IPS-20b (cell line): ENCODE measurements around the gene OR52H1.

Source experiments
- H3K27ac ChIP-seq: one replicate; pipeline ENCODE4 v1.5.1; 2013; ENCODE audit warnings: low read length
- H3K27me3 ChIP-seq: 2 replicates; pipeline ENCODE4 v1.6.1; 2013; ENCODE audit warnings: mild to moderate bottlenecking, low read length, inconsistent platforms; ENCODE audit not compliant: insufficient read depth
- H3K36me3 ChIP-seq: 2 replicates; pipeline ENCODE4 v1.6.1; 2013; ENCODE audit warnings: low read depth, mild to moderate bottlenecking, inconsistent platforms, low read length, moderate library complexity; ENCODE audit not compliant: insufficient read depth
- H3K4me1 ChIP-seq: 2 replicates; pipeline ENCODE4 v1.6.1; 2013; ENCODE audit warnings: mild to moderate bottlenecking, control low read depth, inconsistent platforms, low read length, moderate library complexity; ENCODE audit not compliant: insufficient read depth
- H3K4me3 ChIP-seq: 2 replicates; pipeline ENCODE4 v1.5.1; 2013; ENCODE audit warnings: mild to moderate bottlenecking, low read length, inconsistent platforms
- H3K9ac ChIP-seq: 2 replicates; pipeline ENCODE4 v1.6.1; 2013; ENCODE audit warnings: low read depth, mild to moderate bottlenecking, inconsistent platforms, low read length, moderate library complexity
- H3K9me3 ChIP-seq: 2 replicates; pipeline ENCODE4 v1.6.1; 2013; ENCODE audit warnings: mild to moderate bottlenecking, low read depth, low read length, inconsistent platforms; ENCODE audit not compliant: insufficient read depth

Gene OR52H1

DNA sequence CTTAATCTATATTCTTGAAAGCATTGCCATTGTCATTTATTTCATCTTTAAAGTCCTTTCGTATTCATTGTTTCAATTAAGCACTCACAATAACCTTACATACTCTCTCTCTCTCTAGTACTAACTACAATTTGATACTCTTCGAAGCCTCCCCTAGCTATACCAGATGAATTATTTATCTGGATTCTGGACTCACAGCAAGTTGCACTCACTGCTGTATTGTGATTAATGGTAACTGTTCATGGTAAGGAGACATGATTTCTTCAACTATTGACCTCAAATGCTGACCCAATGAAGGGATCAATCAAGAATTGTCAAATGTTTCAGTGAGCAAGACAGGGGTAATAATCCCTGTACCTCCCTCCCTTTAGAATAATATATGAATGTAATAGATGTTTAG lies 26.3 kb upstream of the OR52H1 start:
- no peak overlapping the region for H3K4me3 ChIP-seq
- H3K9ac ChIP-seq: no peak overlapping the region
- H3K27ac ChIP-seq: no peak overlapping the region
- H3K9me3 ChIP-seq: no peaks in the 10 kb centered on the region
- no peaks in the 10 kb centered on the region for H3K36me3 ChIP-seq
- H3K27me3 ChIP-seq: no peaks in the 10 kb centered on the region
- H3K4me1 ChIP-seq: no peaks in the 10 kb centered on the region

GRCh38 chr11:5564259-5565019 lies 16.1 kb upstream of the OR52H1 start:
- Histone ChIP-seq H3K4me3 (no peak overlapping the region), H3K9ac (no peak overlapping the region), H3K9me3 (no peaks in the 10 kb centered on the region), H3K27me3 (no peaks in the 10 kb centered on the region), H3K36me3 (no peaks in the 10 kb centered on the region), H3K4me1 (no peaks in the 10 kb centered on the region), H3K27ac (no peak overlapping the region)

GRCh38 chr11:5557751-5558150 lies 9.4 kb upstream of the OR52H1 start:
- Histone ChIP-seq H3K9ac (no peak overlapping the region), H3K4me3 (no peak overlapping the region), H3K27me3 (no peaks in the 10 kb centered on the region), H3K36me3 (no peaks in the 10 kb centered on the region), H3K4me1 (peaks cover 4% of the 10 kb centered on the region; the same call in 1 of the 2 replicates), H3K27ac (no peak overlapping the region), H3K9me3 (no peaks in the 10 kb centered on the region)

- Histone ChIP-seq H3K9me3 (no peaks in the 10 kb centered on the region), H3K4me1 (peaks cover 4% of the 10 kb centered on the region; the same call in 1 of the 2 replicates), H3K9ac (no peak overlapping the region), H3K36me3 (no peaks in the 10 kb centered on the region), H3K27me3 (no peaks in the 10 kb centered on the region), H3K27ac (no peak overlapping the region), H3K4me3 (no peak overlapping the region)
Observed at GRCh38 chr11:5556596-5557188, 8.4 kb upstream of the OR52H1 start.

GRCh38 chr11:5553343-5553742 lies 5.0 kb upstream of the OR52H1 start:
- no peaks in the 10 kb centered on the region for H3K27me3 ChIP-seq
- no peak overlapping the region for H3K9ac ChIP-seq
- H3K4me3 ChIP-seq: no peak overlapping the region
- H3K4me1 ChIP-seq: peaks cover 4% of the 10 kb centered on the region; the same call in 1 of the 2 replicates
- no peaks in the 10 kb centered on the region for H3K36me3 ChIP-seq
- H3K9me3 ChIP-seq: no peaks in the 10 kb centered on the region
- no peak overlapping the region for H3K27ac ChIP-seq

DNA sequence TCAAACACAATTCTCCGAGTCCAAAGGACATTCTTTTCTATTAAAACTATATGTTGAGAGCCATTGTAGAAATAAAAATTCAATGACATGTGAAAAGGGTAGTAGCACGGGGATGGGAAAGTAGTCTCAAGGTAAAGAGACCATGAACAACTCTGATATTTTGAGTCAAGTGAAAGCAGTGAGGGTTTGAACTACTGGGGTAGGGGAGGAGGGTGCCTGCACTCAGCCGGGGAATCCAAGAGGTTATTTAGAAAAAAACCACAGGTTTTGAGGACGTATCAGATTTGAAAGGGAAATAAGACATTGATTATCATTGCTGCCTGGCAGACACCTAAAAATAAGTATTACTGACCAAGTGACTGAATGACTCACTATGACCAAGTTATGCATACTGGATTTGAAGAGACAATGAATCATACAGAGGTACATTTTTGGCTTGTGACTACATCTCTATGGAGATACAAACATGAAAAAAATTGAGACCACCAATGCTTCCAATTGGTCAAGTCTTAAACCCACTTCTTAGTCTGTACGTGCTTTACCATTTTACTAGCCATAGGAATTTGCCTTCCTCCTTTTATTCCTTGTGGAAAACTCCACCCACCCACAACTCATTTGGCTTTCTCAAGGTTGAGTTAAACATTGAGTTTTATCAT lies 2.2 kb upstream of the OR52H1 start:
- H3K27me3 ChIP-seq: no peaks in the 10 kb centered on the region
- H3K27ac ChIP-seq: no peak overlapping the region
- no peaks in the 10 kb centered on the region for H3K9me3 ChIP-seq
- no peaks in the 10 kb centered on the region for H3K4me1 ChIP-seq
- H3K9ac ChIP-seq: no peak overlapping the region
- no peak overlapping the region for H3K4me3 ChIP-seq
- H3K36me3 ChIP-seq: no peaks in the 10 kb centered on the region

GRCh38 chr11:5547982-5548381 lies 358 bp downstream of the OR52H1 start:
- no peak overlapping the region for H3K9ac ChIP-seq
- no peaks in the 10 kb centered on the region for H3K27me3 ChIP-seq
- H3K4me1 ChIP-seq: no peaks in the 10 kb centered on the region
- H3K9me3 ChIP-seq: no peaks in the 10 kb centered on the region
- H3K36me3 ChIP-seq: no peaks in the 10 kb centered on the region
- H3K4me3 ChIP-seq: no peak overlapping the region
- H3K27ac ChIP-seq: no peak overlapping the region

DNA sequence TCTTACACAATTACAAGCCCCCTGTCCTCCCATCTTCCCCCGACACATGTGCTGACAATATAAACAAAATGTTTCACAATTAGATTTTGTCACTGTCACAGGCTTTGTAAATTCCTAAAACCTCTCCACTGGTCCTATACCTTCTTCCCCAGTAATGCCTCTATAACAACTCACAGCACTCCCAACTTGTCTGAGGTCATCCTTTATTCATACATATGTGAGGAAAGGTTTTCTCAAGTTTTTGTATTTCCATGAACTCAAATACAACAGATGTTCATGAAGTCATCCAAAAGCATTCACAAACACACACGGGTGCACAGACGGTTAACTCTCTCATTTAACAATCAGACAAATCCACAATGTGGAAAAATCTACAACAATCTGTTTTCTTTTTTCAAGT lies 1.9 kb downstream of the OR52H1 start:
- H3K4me1 ChIP-seq: no peaks in the 10 kb centered on the region
- H3K9me3 ChIP-seq: no peaks in the 10 kb centered on the region
- H3K36me3 ChIP-seq: no peaks in the 10 kb centered on the region
- no peak overlapping the region for H3K27ac ChIP-seq
- H3K4me3 ChIP-seq: no peak overlapping the region
- no peak overlapping the region for H3K9ac ChIP-seq
- no peaks in the 10 kb centered on the region for H3K27me3 ChIP-seq

- no peaks in the 10 kb centered on the region for H3K27me3 ChIP-seq
- no peak overlapping the region for H3K27ac ChIP-seq
- H3K4me1 ChIP-seq: no peaks in the 10 kb centered on the region
- H3K9me3 ChIP-seq: no peaks in the 10 kb centered on the region
- H3K36me3 ChIP-seq: no peaks in the 10 kb centered on the region
- no peak overlapping the region for H3K9ac ChIP-seq
- no peak overlapping the region for H3K4me3 ChIP-seq
Observed at GRCh38 chr11:5541427-5541826, 6.9 kb downstream of the OR52H1 start.

- Histone ChIP-seq H3K27me3 (no peaks in the 10 kb centered on the region), H3K9ac (no peak overlapping the region), H3K9me3 (no peaks in the 10 kb centered on the region), H3K27ac (no peak overlapping the region), H3K36me3 (no peaks in the 10 kb centered on the region), H3K4me1 (no peaks in the 10 kb centered on the region), H3K4me3 (no peak overlapping the region)
Observed at GRCh38 chr11:5536482-5536881, 11.9 kb downstream of the OR52H1 start.

- Histone ChIP-seq H3K9me3 (no peaks in the 10 kb centered on the region), H3K27ac (no peak overlapping the region), H3K4me1 (no peaks in the 10 kb centered on the region), H3K4me3 (no peak overlapping the region), H3K36me3 (no peaks in the 10 kb centered on the region), H3K9ac (no peak overlapping the region), H3K27me3 (no peaks in the 10 kb centered on the region)
Observed at GRCh38 chr11:5534046-5534445, 14.3 kb downstream of the OR52H1 start.
